Activated CD8-positive, alpha-beta memory T cell treated with anti-CD3 and anti-CD28 coated beads for 4 hours (primary cell): ENCODE results near the gene PLCB1.
"Not testable (repeated sequence)": the region's sequence is repeated elsewhere in the genome, so short reads cannot be mapped to it uniquely, and the experiment has no call there.

Source experiments
- DNase-seq, 2 donors: peaks; one replicate each; pipeline ENCODE4 v3.0.0-alpha.2; 2020; ENCODE audit warnings: low read depth in 2 of 2

Gene PLCB1

GRCh38 chr20:8834294-8834693, 702.2 kb downstream of the PLCB1 start:
- DNase-seq, result not testable (repeated sequence)

DNA sequence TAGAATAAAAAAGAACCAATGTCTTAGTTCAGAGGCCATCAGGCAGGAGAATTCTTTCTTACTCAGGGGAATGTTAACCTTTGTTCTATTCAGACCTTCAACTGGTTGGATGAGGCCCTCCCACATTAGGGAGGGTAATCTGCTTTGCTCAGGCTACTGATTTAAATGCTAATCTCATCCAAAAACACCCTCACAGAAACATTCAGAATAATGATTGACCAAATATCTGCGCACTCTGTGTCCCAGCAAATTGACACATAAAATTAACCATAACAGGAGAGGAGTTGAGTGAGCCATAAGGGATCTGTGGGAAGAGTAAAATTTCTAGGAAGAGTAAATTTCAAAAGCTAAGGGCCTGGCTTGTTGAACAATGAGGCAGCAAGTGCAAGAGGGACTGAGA, 702.8 kb downstream of the PLCB1 start:
- no peak for DNase-seq

- DNase-seq, result no peak
Measured at GRCh38 chr20:8837396-8837795, 705.3 kb downstream of the PLCB1 start.

- DNase-seq, result no peak
Measured at GRCh38 chr20:8842525-8842924, 710.5 kb downstream of the PLCB1 start.

DNA sequence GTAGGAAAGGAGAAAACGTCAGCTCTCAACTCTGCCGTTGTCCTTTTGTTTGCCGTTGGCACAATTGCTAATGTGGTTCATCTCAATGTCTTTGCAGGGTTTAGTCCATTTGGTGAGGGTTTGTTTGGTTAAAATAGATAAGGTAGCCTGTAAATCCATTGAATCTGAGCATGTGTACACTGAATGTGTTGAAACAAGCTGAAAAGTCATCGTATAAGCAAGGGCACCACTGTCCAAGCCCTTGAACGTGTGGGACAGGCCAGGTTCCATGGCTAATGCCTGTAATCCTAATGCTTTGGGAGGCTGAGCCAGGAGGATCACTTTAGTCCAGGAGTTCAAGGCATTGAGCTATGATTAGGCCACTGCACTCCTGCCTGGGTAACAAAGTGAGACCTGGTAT, 712.1 kb downstream of the PLCB1 start:
- DNase-seq, result no peak

- no peak for DNase-seq
Measured at GRCh38 chr20:8849990-8850389, 717.9 kb downstream of the PLCB1 start.

DNA sequence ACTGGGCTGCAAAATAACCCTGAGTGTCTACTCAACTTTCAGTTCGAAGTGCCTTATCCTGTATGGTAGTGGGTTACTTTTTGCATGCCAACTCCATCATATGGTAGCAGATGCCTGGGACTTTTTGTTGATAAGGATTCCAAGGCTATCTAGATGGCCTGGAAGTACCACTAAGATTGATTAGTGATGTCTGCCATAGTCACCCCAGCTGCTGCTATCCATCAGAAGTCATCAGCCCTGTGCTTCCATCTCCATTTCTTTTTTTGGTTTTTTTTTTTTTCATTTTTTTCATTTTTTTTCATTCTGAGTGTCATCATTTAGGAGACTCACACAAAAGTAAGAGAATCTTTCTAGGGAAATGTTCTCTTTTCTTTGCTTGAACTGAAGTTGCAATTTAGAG, 719.4 kb downstream of the PLCB1 start:
- DNase-seq, result no peak

- not testable (repeated sequence) for DNase-seq
Measured at GRCh38 chr20:8851919-8852318, 719.9 kb downstream of the PLCB1 start.

DNA sequence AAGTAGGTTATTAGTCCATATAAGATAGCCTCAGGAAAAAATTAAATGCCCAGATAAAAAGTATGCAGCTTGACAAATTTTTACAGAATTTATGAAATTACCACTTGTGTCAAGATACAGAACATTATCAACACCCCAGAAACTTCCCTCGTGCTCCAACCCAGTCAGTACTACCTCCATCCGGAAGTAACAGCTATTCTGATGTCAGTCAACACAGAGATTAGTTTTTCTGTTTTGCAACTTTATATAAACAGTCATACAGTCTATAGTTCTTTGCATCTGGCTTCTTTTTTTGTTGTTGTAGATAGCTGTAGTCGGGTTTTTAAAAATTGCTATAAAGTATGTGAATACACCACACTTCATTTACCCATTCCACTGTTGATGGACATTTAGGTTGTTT, 721.1 kb downstream of the PLCB1 start:
- DNase-seq, result not testable (repeated sequence)

DNA sequence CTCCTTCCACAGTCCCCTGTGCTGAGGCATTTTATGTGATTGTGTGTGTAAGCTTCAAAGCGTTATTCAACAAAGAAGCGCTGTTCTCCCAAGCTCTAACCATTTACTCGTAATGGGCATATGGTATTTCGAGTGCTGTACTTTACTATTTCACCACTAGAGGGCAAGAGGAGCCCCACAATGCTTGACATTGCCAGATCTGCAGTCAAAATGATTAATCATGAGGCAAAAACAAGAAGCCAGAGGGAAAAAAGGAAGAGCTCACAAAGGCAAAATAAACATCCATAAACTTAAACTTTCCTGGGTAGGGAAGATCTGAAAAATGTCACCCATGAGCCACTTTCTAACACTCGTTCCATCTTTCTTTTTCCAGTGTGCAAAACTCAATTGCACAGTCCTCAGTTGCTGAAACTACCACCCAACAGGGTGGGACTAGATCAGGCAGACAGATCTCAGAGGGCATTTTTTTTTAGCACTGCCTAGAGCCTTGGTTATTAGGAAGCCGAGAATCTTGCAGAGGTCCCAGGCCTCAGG, 721.8 kb downstream of the PLCB1 start:
- no peak for DNase-seq

DNA sequence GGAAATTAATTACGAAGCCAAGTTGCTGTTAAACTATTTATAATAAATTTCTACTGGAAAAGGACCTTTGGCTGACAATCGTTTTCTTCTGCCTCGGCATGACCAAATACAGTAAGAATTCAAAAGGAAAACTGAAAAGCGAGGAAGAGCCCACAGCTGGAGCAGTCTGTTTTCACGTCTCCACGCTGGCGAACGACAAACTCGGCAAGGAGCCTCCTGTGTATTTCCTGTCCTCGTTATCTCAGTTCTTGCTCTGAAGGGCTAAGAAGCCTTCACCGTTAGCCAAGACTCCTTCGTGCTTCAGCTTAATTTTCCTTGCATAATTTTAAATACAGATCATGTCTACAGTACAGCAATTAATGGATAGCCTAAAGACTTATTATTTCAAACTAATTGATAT, 722.5 kb downstream of the PLCB1 start:
- no peak for DNase-seq

DNA sequence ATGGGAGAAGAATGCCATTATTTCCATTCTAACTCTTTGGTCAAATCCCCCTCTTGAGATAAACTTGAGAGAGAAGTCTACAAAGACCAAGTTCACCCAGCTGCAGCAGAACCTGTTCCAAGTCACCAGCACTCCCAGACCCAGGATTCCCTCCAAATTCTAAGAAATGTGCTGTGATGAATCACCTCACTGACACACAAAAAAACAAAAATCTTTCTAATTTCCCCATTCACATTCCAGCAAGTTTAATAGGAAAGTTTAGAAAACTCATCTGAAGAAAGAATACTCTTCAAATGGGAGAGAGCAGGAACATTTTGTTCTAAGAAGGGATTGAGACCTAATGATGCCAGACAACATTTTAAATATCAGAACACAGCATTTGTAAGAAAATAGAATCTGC, 723.2 kb downstream of the PLCB1 start:
- DNase-seq, result no peak

- DNase-seq, result no peak
Measured at GRCh38 chr20:8856668-8857067, 724.6 kb downstream of the PLCB1 start.

DNA sequence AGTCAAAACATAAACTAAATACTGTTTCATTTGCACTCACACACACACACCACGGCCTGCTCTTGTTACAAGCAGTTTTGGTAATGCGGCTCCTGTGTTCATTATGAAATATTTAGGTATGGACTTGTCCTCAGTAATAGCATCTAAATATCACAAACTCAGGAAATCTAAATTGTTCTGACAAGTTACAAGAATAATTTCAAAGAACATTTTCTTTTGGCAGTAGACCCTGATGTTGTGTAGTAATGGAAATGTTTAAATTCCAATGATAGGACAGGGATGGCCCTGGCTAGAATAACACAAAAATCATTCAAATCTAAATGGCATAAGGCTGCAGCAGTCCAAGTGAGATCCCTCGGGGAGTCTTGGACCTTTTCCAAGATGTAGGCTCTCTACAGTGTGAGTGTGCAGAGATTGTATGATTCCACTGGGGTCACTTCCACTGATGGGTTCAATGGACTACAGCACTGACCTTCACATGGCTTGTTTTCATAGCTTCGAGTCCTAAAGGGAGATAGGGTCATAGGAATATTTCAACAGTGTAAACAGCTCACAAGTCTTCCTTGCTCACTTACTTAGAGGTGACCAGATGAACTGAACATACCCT, 726.2 kb downstream of the PLCB1 start:
- no peak for DNase-seq

DNA sequence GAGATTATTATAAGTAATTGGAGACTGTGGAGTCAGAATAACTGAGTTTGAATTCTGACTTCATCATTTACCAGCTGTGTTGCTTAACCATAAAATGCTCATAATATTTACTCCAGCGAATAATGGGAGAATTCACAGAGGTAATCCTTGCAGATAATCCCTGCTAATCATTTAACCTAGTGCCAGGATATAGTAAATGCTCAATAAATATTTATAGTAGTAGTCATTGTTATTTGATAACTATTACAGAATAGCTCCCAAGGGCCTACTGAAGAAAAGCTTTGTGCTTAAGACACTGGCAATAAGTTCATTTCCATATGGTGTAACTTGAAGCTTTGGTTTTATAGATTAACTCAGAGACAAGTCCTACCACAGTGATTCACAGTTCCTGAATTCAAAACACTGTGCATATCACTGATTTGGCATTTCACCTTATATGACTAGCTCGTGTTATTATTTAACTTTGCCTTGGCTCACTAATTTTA, 728.0 kb downstream of the PLCB1 start:
- DNase-seq, result no peak

DNA sequence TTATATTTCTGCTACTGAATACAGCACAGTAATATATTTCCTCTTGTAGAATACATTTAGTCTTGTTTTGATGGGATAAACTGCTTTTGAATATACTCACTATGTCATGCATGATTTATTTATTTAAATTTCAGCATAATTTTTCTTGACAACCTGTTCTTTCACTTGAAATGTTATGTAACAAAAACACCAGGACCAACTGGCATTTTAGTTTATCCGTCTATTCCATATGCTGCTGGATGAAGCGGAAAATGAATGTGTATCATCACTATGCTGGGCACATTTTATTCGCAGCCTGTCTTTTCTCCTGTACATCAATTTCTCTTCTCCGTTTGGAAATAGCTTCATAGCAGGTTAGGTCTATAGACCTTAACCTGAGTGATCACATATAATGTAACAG, 730.0 kb downstream of the PLCB1 start:
- no peak for DNase-seq

DNA sequence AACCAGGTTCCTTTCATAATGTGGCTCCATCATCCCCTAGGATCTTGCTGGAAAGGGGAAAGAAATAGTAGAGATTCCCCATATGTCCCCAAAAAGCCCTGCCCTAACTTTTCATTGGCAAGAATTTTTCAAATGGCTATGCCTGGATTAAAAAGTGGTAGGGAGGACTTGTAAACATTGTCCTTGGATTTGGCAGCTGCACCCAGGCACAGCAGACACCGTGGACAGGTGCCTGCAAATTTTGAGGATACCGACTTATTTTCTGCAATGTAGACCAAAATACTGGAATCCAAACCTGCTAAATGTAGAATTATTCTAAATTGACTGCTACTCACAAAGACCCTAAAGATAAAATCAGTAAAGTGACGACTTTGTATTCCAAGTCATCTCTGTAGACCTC, 733.6 kb downstream of the PLCB1 start:
- no peak for DNase-seq

GRCh38 chr20:8867038-8867740, 735.1 kb downstream of the PLCB1 start:
- DNase-seq, result no peak

- DNase-seq, result no peak
Measured at GRCh38 chr20:8870652-8871051, 738.6 kb downstream of the PLCB1 start.

GRCh38 chr20:8874437-8874836, 742.4 kb downstream of the PLCB1 start:
- DNase-seq, result no peak

GRCh38 chr20:8875586-8875985, 743.5 kb downstream of the PLCB1 start:
- DNase-seq, result no peak

DNA sequence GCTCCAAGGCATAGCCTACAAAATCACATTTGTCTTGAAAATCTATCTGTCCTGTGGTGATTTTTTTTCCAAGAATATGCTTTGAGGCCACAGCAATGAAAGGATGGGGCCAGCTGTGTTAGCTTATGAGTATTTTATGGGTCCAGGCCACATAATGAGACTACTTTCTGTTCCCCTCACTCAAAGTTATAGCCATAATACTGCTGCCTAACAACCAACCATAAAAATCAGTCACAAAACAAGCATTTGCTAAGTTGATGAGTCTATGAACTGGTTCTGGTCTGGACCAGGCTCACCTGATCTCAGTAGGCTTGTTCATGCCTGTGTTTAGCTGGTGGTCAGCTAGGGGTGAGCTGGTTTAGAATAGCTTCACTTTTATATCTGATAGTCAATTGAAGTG, 744.3 kb downstream of the PLCB1 start:
- no peak for DNase-seq

GRCh38 chr20:8877294-8877693, 745.2 kb downstream of the PLCB1 start:
- DNase-seq, result no peak
